Glomerular endothelial cell (primary cell): ENCODE data around the gene CCNL2. TPM values are rescaled to one million over a fixed set of nuclear protein-coding genes. Genes with fewer than 3 reads are reported as not detected.
"Not testable (repeated sequence)": the region's sequence is repeated elsewhere in the genome, so short reads cannot be mapped to it uniquely, and the experiment has no call there.

Experiments
- DNase-seq: peaks from one replicate; pipeline ENCODE4 v3.0.0-alpha.2; 2011; ENCODE audit warnings: low read depth, low spot score; ENCODE audit errors: extremely low read depth
- total RNA-seq: library from RNA; depleted of rRNA; stranded (reverse); fragments of >200 nt; gene quantifications from 2 replicates; pipeline ENCODE4 v1.2.3, GENCODE V29; 2015

The CCNL2 gene
- total RNA-seq, 1 donor from 2014 or later: 189 TPM

- peak; percentile 25 for DNase-seq
These were observed 3.2 kb upstream of the CCNL2 start for GRCh38 chr1:1402072-1402900.

DNA sequence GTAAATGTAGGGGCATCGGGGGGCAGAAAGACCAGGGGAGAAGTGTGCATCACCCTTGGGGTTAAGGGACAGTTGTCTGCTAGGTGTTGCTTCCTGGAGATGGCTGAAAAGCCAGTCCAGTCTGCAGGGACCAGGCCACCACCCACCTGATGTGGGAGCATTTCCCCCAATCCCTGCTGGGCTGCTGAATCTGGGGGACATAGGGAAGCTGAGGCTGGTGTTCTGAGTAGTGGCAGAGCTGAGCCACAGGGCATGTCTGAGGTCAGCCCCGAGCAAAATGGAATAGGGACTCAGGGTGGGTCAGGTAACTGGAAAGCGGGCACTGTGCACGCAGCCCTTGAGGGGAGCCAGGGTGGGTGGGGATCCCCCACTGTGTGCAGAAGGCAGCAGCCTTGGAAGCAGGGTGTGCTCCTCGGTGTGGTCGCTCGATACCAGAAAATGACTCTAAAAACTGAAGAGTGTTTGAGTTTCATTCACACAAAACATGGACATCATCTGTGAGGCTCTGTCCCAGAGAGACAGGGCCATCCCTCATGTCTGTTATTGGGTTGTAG lies 2.4 kb upstream of the CCNL2 start:
- no peak for DNase-seq

- no peak for DNase-seq
These were observed 1.7 kb upstream of the CCNL2 start for GRCh38 chr1:1400576-1401456.

DNA sequence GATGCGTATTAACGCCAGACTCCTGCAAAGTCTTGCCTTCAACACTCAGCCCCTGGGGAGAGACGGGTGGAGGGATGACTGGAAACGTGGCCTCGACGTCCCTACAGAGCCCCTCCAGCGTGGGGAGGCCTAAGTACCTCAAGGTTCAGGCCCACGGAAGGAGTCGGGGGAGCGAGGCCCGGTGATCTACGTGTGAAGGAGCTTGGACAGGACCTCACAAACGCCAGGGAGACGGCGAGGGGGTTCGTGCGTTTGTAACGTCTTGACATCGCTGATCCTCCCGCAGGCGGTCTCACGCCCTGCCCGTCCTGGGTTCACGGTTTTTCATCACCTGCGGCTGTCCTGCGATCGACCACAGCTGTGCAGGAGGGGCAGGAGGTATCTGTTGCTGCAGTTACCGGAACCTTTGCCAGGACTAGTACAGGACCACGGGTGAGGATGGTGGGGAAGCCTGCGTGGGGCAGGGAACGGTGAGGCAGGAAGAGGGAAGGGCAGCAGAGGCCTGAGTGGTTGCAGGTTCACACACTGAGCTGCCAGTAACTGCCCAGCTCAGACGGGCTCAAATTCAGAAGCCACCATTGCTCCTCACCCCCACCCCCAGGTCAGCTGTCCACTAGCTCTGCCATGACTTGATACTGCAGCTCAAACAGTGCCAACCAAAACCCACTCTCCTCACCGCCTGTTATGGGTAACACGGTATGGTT lies 889 bp upstream of the CCNL2 start:
- no peak for DNase-seq

- DNase-seq: no peak
These were observed 403 bp downstream of the CCNL2 start for GRCh38 chr1:1398677-1399186.

GRCh38 chr1:1397839-1398523 lies 1.2 kb downstream of the CCNL2 start:
- no peak for DNase-seq

DNA sequence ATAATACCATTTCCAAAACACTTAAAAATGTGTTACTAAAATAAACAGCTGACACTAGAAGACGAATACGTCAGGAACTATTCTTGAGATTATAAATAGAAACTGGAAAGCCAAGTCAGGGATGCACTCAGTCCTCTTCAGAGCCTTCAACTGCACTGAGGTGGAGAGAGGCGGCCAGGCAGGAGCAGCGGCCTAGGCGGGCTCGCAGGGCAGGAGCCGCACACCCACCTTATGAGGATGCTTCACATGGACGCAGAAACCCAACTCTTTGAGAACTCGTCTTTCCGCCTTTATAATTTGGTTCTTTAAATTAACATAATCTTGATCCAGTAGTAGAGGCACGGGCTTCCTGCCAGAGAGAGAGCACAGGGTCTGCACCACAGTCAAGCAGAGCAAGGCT lies 4.0 kb downstream of the CCNL2 start:
- no peak for DNase-seq

DNA sequence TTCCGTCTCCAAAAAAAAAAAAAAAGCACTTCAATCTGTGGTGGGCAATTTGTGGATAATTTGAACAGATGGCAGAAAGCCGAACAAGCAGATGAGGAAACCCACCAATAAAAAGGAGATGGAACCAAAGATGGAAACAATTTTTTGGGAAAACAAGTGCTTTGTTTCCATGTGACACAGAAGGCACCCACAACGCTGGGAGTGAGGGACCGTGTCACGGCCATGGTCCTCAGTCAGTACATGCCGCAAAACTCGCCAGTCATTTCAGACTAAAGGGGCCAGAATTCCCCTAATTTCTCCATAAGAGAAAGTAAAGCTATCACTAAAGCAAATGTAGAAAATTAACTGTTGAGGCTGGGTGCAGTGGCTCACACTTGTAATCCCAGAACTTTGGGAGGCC lies 5.0 kb downstream of the CCNL2 start:
- no peak for DNase-seq

- no peak for DNase-seq
These were observed 5.7 kb downstream of the CCNL2 start for GRCh38 chr1:1393428-1393827.

DNA sequence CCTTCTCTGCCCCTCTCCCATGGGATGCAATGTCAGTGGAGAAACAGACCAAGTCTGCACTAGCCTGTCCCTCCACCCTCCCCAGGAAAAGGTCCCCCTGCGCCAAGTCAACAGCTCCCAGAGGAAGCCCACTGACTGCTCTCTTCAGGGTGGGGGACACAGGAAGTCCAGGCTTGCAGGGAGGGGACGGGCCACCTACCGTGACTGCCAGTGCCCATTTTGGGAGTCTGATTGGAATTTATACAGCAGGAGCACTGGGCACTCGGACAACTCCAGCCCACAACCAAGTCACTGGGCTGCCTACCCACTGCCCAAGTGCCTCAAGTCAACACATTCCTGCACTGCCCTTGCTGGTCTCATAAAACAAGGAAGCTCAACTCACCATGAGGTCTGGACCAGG lies 6.1 kb downstream of the CCNL2 start:
- no peak for DNase-seq

- DNase-seq: no peak
These were observed 7.9 kb downstream of the CCNL2 start for GRCh38 chr1:1391225-1391624.

GRCh38 chr1:1390675-1391074 lies 8.5 kb downstream of the CCNL2 start:
- no peak for DNase-seq

DNA sequence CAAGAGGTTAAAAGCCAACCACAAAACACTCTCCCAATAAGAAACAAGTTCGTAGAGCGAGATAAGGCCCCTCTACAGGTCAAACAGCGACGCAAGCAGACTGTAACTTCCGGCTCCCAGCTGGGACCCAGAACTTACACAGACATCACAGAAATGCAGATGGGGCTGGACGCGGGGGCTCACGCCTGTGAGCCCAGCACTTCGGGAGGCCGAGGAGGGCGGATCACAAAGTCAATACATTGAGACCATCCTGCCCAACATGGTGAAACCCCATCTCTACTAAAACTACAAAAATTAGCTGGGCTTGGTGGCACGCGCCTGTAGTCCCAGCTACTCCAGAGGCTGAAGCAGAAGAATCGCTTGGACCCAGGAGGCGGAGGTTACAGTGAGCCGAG lies 11.1 kb downstream of the CCNL2 start:
- no peak for DNase-seq

- DNase-seq: no peak
These were observed 11.7 kb downstream of the CCNL2 start for GRCh38 chr1:1387098-1388077.

- DNase-seq: no peak
These were observed 13.2 kb downstream of the CCNL2 start for GRCh38 chr1:1385931-1386330.

DNA sequence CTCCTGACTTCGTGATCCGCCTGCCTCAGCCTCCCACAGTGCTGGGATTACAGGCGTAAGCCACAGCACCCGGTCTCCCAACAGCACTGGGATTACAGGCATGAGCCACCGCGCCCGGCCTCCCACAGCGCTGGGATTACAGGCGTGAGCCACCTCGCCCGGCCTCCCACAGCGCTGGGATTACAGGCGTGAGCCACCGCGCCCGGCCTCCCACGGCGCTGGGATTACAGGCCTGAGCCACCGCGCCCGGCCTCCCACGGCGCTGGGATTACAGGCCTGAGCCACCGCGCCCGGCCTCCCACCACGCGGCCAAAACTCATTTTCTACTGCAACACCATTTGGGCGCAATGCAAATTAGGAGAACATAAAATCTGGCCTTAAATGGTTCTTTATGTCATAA lies 13.8 kb downstream of the CCNL2 start:
- not testable (repeated sequence) for DNase-seq

GRCh38 chr1:1381294-1381693 lies 17.8 kb downstream of the CCNL2 start:
- DNase-seq: no peak

DNA sequence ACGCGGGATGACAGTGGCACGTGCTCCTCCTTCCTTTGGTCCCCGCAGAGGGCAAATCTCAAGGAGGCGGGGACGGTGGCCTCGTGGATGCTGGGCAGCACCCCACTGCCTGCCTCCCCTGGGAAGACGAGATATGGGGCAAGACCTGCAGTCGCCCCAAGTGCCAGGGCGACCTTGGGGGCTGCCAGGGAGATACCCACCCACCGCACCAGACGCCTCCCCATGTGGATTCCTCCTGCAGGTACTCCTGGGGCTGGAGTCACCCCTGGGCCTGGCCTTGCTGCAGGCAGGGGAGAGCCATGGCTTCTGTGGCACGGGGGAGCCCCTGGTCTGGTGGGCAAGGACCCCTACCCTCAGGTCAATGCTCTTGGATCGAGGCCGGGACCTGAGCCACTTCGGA lies 18.3 kb downstream of the CCNL2 start:
- DNase-seq: no peak
